NT2/D1 (cell line): Measurements from ENCODE around the gene VSTM2B.

Experiments used
- SUZ12 ChIP-seq: IDR thresholded peaks from 2 replicates; pipeline ENCODE4 v1.6.1; 2011; ENCODE audit not compliant: insufficient read length, insufficient read depth; ENCODE audit errors: extremely low read depth
- YY1 ChIP-seq: IDR thresholded peaks from 2 replicates; pipeline ENCODE4 v1.6.1; 2011; ENCODE audit not compliant: insufficient read length, insufficient read depth

- TF ChIP-seq SUZ12 (no peak), YY1 (no peak)
Measured at GRCh38 chr19:29507081-29507860, 18.5 kb upstream of the VSTM2B start.
